CD4-positive, alpha-beta T cell (primary cell): Measurements from ENCODE around the gene SP6. TPM values are rescaled to one million over a fixed set of nuclear protein-coding genes. Genes with fewer than 3 reads are reported as not detected.

Experiments
- ATAC-seq: fragments of 200-7000 bp; cut with Tn5 transposase; one replicate; pipeline ENCODE4 v1.10.0; 2022; ENCODE audit warnings: mild to moderate bottlenecking; ENCODE audit not compliant: poor library complexity
- CTCF ChIA-PET: fragments of 350-600 bp; sonication (Branson Sonifier 250); formaldehyde crosslinking; loops from one replicate; lab custom pipeline; 2021; ENCODE audit warnings: antibody characterized with exemption, inconsistent platforms; lab: Charles Lee
- POLR2A ChIA-PET: fragments of 350-600 bp; sonication (Branson Sonifier 250); formaldehyde crosslinking; loops from one replicate; lab custom pipeline; 2021; ENCODE audit warnings: antibody characterized with exemption, inconsistent platforms; lab: Charles Lee
- DNase-seq, 14 experiments: peaks; one replicate each; pipeline ENCODE4 v3.0.0-alpha.2; 2013 to 2020; ENCODE audit warnings: mixed read lengths in 2 of 14
- H3K27ac ChIP-seq, 2 donors: one replicate each; pipeline versions ENCODE4 v1.5.1 to v1.7.0; 2013; ENCODE audit warnings: low read length in 2 of 2, low read depth in 1 of 2, mild to moderate bottlenecking in 1 of 2
- H3K27me3 ChIP-seq, 2 experiments: 1 replicate in 1 of 2; 2 replicates in 1 of 2; pipeline versions ENCODE4 v1.6.1 to v1.7.0; 2013; ENCODE audit warnings: low read length in 2 of 2, control low read depth in 1 of 2, mild to moderate bottlenecking in 1 of 2, moderate library complexity in 1 of 2; ENCODE audit not compliant: insufficient read depth in 2 of 2, control insufficient read depth in 1 of 2
- H3K36me3 ChIP-seq: one replicate; pipeline ENCODE4 v1.6.1; 2013; ENCODE audit warnings: low read length, control low read depth; ENCODE audit not compliant: insufficient read depth
- H3K4me1 ChIP-seq: one replicate; pipeline ENCODE4 v1.6.1; 2013; ENCODE audit warnings: low read length, control low read depth; ENCODE audit not compliant: insufficient read depth
- H3K4me3 ChIP-seq: one replicate; pipeline ENCODE4 v1.5.1; 2013; ENCODE audit warnings: mild to moderate bottlenecking, low read length, moderate library complexity
- H3K9me3 ChIP-seq, 2 experiments: 1 replicate in 1 of 2; 2 replicates in 1 of 2; pipeline versions ENCODE4 v1.6.1 to v1.7.0; 2013; ENCODE audit warnings: low read length in 2 of 2, mild to moderate bottlenecking in 2 of 2, control low read depth in 1 of 2, moderate library complexity in 1 of 2; ENCODE audit not compliant: control insufficient read depth in 1 of 2, insufficient read depth in 1 of 2
- H3K27ac Mint-ChIP-seq: one replicate; pipeline ENCODE4 v1.8.0; 2020; ENCODE audit warnings: mixed read lengths
- H3K27me3 Mint-ChIP-seq: one replicate; pipeline ENCODE4 v1.8.0; 2021; ENCODE audit warnings: mixed read lengths
- H3K36me3 Mint-ChIP-seq: one replicate; pipeline ENCODE4 v1.8.0; 2021; ENCODE audit warnings: low read depth, mixed read lengths
- H3K4me1 Mint-ChIP-seq: one replicate; pipeline ENCODE4 v1.8.0; 2021; ENCODE audit warnings: low read depth, mixed read lengths
- H3K4me3 Mint-ChIP-seq: one replicate; pipeline ENCODE4 v1.8.0; 2020; ENCODE audit warnings: mild to moderate bottlenecking, mixed read lengths
- H3K9me3 Mint-ChIP-seq: one replicate; pipeline ENCODE4 v1.8.0; 2020; ENCODE audit warnings: mixed read lengths
- intact Hi-C, 2 experiments: fragments of 100-400 bp; cut with DNase I in 1 of 2; cut with micrococcal nuclease in 1 of 2; formaldehyde crosslinking; loops; one replicate each; pipeline versions ENCODE4 v1.15.1 to v1.9.0; 2023 to 2025; cut with DNase I, micrococcal nuclease
- total RNA-seq, 174 experiments: library from RNA in 2 of 174; stranded (reverse) in 2 of 174; gene quantifications; one replicate each; pipeline ENCODE4 v1.2.3 and lab custom pipeline; 2021 to 2026
- TF ChIP-seq, protein P1 (sequence below): fragments of 200-600 bp; IDR thresholded peaks from one replicate; pipeline ENCODE4 v1.8.0; 2022; ENCODE audit warnings: antibody characterized with exemption, mild to moderate bottlenecking

The SP6 gene
- total RNA-seq, 2 experiments from 2014 or later = 0.17 to 0.27 TPM

DNA sequence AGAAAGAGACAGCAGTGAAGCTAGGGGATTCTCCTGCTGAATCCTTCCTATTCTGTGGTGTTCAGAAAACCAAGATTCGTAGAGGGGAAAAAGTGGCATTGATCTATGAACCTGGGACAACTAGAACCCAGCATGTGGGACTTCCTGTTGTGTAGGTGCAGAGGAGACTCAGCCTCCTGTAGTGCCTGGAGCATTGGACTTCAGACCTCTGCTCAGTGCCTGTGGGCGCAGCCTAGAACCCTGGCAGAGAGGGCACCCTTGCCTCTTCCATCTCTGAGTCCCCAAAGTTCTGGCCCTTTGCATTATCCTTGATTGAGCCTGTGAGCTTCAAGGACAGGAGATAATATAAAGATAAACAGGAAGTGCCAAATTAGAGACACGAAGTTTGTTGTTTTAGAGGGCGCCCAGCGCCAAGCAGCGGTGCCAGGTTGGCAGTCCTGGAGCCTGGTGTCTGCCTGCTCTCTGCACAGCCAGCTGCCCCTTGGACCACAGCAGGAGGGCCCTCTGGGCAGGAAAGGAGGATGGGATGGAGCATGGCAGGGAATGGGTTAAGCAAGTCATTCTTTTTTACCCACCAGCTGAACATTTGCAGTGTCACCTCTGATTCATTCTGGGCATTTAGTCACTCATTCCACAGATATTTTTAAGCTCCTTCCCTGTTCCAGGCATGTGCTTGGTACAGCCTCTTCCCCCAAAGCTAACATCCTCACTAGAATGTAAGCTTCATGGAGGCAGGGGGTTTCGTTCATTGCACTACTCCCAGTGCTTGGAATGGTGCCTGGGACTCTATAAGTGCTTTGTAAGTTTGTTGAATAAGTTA is 11.9 kb upstream of the SP6 start:
- Histone ChIP-seq H3K4me3 (no peak overlapping the region), H3K36me3 (no peaks in the 10 kb centered on the region), H3K27me3 (peaks cover 0 to 6% of the 10 kb centered on the region in 2 experiments), H3K9me3 (no peaks in the 10 kb centered on the region), H3K4me1 (peaks cover 20% of the 10 kb centered on the region), H3K27ac (no peak overlapping the region)
- Mint-ChIP-seq H3K4me3 (no peak overlapping the region), H3K27me3 (peaks cover 20% of the 10 kb centered on the region), H3K9me3 (no peaks in the 10 kb centered on the region), H3K4me1 (peaks cover 16% of the 10 kb centered on the region), H3K36me3 (no peaks in the 10 kb centered on the region), H3K27ac (no peak overlapping the region)
- TF ChIP-seq, protein P1, sequence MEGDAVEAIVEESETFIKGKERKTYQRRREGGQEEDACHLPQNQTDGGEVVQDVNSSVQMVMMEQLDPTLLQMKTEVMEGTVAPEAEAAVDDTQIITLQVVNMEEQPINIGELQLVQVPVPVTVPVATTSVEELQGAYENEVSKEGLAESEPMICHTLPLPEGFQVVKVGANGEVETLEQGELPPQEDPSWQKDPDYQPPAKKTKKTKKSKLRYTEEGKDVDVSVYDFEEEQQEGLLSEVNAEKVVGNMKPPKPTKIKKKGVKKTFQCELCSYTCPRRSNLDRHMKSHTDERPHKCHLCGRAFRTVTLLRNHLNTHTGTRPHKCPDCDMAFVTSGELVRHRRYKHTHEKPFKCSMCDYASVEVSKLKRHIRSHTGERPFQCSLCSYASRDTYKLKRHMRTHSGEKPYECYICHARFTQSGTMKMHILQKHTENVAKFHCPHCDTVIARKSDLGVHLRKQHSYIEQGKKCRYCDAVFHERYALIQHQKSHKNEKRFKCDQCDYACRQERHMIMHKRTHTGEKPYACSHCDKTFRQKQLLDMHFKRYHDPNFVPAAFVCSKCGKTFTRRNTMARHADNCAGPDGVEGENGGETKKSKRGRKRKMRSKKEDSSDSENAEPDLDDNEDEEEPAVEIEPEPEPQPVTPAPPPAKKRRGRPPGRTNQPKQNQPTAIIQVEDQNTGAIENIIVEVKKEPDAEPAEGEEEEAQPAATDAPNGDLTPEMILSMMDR = no peak
- intact Hi-C loops = no loop called here
- POLR2A ChIA-PET = interaction anchor here (1.1 to 1.3 kb wide), 2 partner anchors 22 kb away, joined by 3 read pairs; partner anchors contain the start of gene SCRN2
- DNase-seq (no peak), ATAC-seq (no peak)
- CTCF ChIA-PET = interaction anchor here (0.7 to 1.9 kb wide), 3 partner anchors 20 to 658 kb away, joined by 3 to 5 read pairs (median 5); partner anchors contain the start of gene SCRN2

DNA sequence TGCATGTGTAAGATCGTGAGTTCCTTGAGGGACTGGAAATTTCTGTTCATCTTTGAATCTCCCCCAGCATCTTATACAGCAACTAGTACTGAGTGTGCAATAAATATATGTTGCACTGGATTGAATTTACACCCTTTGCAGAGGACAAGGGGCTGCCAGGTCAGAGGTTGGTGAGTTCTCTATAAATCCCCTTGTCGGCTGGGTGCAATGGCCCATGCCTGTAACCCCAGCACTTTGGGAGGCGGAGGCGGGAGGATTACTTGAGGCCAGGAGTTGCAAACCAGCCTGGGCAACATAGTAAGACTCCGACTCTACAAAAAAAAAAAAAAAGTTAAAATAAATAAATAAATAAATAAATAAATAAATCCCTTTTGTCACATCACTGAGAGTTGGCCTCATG is 9.4 kb upstream of the SP6 start:
- H3K9me3 Mint-ChIP-seq = no peaks in the 10 kb centered on the region
- H3K27me3 Mint-ChIP-seq = peaks cover 33% of the 10 kb centered on the region
- no peaks in the 10 kb centered on the region for H3K9me3 ChIP-seq
- H3K4me3 ChIP-seq = no peak overlapping the region
- peaks cover 19% of the 10 kb centered on the region for H3K4me1 ChIP-seq
- intact Hi-C loops = no loop called here
- H3K27me3 ChIP-seq = peaks cover 3 to 8% of the 10 kb centered on the region in 2 experiments
- H3K4me1 Mint-ChIP-seq = peaks cover 16% of the 10 kb centered on the region
- TF ChIP-seq, protein P1 = no peak
- ATAC-seq (no peak), DNase-seq (no peak)
- no peaks in the 10 kb centered on the region for H3K36me3 Mint-ChIP-seq
- ChIA-PET POLR2A (no interaction called here), CTCF (no interaction called here)
- no peak overlapping the region for H3K27ac ChIP-seq
- H3K4me3 Mint-ChIP-seq = no peak overlapping the region
- H3K36me3 ChIP-seq = no peaks in the 10 kb centered on the region
- no peak overlapping the region for H3K27ac Mint-ChIP-seq

DNA sequence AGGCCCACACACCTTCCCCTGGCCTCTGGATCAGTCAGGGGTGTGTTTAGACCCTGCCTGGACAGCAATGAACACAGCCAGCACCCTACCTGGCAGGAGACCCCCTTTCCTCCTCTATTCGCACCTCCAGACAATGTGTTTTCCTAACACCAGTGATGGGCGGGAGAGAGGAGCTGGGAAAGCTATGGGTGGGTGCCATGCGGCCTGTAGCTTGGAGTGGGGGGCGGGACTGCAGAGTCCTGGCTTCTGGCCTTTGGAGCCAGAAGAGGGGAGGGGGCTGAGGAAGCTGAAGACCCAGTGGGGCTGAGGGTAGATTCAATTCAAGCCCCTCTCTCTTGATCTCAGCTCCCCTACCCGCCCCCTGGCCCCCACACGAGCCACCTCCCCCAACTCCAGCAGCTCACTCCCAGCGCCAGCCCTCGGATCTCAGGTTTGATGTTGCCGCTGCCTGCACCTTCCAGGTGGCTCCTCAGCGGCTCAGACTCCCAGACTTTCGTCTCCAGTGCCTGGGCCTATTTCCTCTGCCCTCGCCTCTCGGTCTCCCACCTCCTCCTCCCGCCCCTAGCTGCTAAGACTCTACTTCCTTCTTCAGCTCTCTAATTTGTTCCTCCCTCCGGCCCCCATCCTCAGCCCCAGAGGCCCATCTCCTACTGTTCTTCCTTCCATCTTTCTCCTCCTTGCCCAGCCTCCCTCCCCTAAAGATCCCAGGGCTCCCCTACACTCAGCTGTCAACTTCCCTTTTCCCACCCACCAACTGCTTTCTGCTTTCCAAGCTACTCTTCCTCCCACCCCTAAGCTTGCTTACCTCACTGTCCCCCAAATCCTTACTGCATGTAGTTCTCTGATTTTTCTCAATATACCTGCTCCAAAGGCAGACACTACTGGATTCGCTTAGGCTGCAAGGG is 6.8 kb upstream of the SP6 start:
- CTCF ChIA-PET = interaction anchor here (1.5 kb wide), 1 partner anchor 10 kb away, joined by 3 read pairs; no protein-coding TSS in a partner anchor
- Histone ChIP-seq H3K27ac (no peak overlapping the region), H3K9me3 (no peaks in the 10 kb centered on the region), H3K4me3 (no peak overlapping the region), H3K4me1 (peaks cover 3% of the 10 kb centered on the region), H3K36me3 (no peaks in the 10 kb centered on the region), H3K27me3 (peaks cover 18 to 22% of the 10 kb centered on the region in 2 experiments)
- no peak overlapping the region for H3K27ac Mint-ChIP-seq
- TF ChIP-seq, protein P1 = no peak
- H3K9me3 Mint-ChIP-seq = no peaks in the 10 kb centered on the region
- H3K4me1 Mint-ChIP-seq = peaks cover 4% of the 10 kb centered on the region
- H3K4me3 Mint-ChIP-seq = no peak overlapping the region
- DNase-seq (no peak), ATAC-seq (no peak)
- intact Hi-C loops = no loop called here
- peaks cover 59% of the 10 kb centered on the region for H3K27me3 Mint-ChIP-seq
- POLR2A ChIA-PET = no interaction called here
- no peaks in the 10 kb centered on the region for H3K36me3 Mint-ChIP-seq
